ENCODE results near the gene NEAT1. TPM values are rescaled to one million over a fixed set of nuclear protein-coding genes. Genes with fewer than 3 reads are reported as not detected.

Gene NEAT1
- total RNA-seq, 2 donors from 2014 or later: 110 to 1,326 TPM

DNA sequence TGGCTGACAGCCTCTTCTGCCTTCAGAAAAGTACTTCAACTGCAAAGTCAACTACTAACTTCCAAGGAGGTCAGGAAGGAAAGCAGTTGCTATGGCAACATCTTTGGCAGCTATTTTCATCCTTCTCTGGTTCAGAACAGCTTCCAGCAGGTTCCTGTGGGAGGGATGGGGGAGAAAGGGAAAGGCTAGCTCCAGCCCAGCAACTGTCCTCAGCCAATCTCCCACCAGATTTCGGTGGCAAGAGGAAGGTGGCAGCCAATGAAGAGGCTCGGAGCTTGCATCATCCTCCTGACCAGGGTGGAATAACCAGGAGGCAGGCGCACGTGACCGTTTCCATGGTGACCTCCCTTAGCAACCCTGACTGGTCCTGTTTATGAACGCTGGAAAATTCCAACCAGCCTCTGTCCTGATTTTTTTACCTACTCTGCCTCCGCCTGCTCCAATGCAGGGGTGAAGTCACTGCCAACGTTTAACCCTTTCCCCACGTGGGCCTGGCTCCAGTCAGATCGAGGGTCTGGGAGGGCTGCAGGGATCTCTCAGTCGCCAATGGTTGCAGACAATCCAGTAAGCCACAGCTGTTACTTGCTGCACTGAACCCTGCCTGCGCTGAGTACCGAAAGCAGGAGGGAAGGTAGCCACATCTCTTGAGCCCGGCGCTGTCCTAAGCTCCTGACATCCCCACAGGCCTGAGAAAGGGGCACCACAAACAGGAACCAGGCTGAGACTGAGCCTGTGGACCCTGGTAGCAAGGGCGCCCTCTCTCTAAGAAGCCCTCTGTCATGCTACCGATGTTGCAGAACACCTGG lies 65.1 kb downstream of the NEAT1 start:
- intact Hi-C loops (cut with DNase I): no loop called here
- H3K36me3 ChIP-seq: no peaks in the 10 kb centered on the region
- DNase-seq (ENCODE audit: low spot score): peak; percentile 99
- H3K27ac ChIP-seq: peak overlapping the region; percentile 98 to 100
- no peak overlapping the region for H3K4me3 ChIP-seq
- peak; percentile 98 for TF ChIP-seq POLR2AphosphoS5 (IDR thresholded peaks at IDR 0.05)
- TF ChIP-seq, protein P1, sequence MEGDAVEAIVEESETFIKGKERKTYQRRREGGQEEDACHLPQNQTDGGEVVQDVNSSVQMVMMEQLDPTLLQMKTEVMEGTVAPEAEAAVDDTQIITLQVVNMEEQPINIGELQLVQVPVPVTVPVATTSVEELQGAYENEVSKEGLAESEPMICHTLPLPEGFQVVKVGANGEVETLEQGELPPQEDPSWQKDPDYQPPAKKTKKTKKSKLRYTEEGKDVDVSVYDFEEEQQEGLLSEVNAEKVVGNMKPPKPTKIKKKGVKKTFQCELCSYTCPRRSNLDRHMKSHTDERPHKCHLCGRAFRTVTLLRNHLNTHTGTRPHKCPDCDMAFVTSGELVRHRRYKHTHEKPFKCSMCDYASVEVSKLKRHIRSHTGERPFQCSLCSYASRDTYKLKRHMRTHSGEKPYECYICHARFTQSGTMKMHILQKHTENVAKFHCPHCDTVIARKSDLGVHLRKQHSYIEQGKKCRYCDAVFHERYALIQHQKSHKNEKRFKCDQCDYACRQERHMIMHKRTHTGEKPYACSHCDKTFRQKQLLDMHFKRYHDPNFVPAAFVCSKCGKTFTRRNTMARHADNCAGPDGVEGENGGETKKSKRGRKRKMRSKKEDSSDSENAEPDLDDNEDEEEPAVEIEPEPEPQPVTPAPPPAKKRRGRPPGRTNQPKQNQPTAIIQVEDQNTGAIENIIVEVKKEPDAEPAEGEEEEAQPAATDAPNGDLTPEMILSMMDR (IDR thresholded peaks at IDR 0.05): no peak
- H3K27me3 ChIP-seq (replicated peaks; ENCODE audit: insufficient read depth): no peaks in the 10 kb centered on the region
- peaks cover 36% of the 10 kb centered on the region for H3K4me1 ChIP-seq (replicated peaks)
- 5% methylated on average over 16 of the region's 17 CpGs for WGBS
- no peaks in the 10 kb centered on the region for H3K9me3 ChIP-seq

DNA sequence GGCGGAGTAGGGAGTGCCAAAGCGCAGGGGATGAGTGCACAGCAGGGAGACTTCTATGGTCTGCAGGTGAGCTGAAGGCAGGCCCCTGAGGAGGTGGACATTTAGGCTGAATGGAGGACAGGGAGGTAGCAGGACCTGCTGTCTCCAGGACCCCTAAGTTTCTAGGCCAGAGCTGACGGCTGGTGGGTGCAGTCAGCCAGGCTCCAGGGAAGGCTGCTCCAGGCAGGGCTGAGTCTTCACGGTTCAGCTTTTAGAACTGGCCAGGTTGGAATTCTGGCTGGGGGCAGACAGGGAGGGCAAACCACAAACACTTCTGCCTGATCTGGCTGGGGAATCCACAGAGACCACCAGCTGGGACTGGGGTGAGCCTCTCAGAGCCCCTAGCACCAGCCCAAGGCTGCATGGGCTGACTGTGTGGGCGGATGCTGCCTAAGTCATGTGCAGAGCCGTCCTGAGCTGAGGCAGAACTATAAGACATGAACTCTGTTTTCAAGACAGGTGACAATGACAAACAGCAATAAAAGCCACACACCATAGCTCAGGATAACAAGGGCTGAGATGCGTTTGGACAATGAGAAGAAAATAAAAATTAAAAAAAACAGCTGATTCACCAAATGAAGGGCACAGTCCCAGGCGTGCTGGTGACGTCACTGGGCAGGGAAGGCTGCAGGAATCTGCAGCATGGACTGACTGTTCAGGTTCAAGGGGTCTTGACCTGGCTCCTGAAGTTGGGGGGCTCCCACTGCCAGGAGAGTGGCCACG lies 65.9 kb downstream of the NEAT1 start:
- intact Hi-C loops (cut with DNase I): no loop called here
- WGBS: 23% methylated on average over 10 of the region's 10 CpGs
- Histone ChIP-seq H3K9me3 (no peaks in the 10 kb centered on the region), H3K4me1 (replicated peaks) (peaks cover 43% of the 10 kb centered on the region), H3K27me3 (replicated peaks; ENCODE audit: insufficient read depth) (no peaks in the 10 kb centered on the region), H3K36me3 (no peaks in the 10 kb centered on the region), H3K4me3 (no peak overlapping the region), H3K27ac (peak overlapping the region; percentile 98 to 100)
- peak; percentile 6 for DNase-seq (ENCODE audit: low spot score)
- TF ChIP-seq POLR2A (IDR thresholded peaks at IDR 0.05) (no peak), POLR2AphosphoS5 (IDR thresholded peaks at IDR 0.05) (peak; percentile 43)
- TF ChIP-seq, protein P1 (IDR thresholded peaks at IDR 0.05): no peak

DNA sequence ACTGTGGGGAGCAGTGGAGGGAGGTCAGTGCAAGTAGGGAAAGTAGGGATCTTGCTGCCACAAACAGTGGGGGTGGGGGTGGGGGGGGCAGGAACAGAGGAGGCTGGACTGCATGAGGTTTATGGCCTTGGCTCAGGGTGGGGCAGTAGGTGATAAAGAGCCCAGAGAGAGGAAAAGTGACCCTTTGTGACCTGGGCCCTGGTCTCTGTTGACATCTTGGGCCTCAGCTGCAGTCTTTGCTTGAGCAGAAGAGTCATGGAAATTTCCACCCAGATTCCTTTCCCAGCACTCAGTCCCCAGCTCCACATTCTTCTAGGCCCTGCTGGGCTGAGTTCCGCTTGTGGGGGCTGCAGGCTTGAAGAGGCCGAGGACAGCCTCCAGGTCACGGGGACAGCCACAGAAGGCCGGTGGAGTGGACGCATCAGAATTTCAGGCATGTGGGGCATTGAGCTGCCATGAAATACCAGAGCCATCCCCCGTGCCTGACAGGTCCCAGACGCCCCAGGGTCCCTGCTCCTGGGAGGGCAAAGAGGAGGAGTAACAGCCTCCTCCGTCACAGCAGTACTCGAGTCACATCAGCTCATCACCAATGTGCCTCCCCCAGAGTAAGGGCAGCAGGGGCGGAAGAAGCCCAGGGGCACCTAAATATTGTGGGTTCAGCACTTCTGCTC lies 66.6 kb downstream of the NEAT1 start:
- H3K9me3 ChIP-seq: no peaks in the 10 kb centered on the region
- intact Hi-C loops (cut with DNase I): no loop called here
- H3K4me3 ChIP-seq: no peak overlapping the region
- no peak for DNase-seq (ENCODE audit: low spot score)
- peaks cover 50% of the 10 kb centered on the region for H3K4me1 ChIP-seq (replicated peaks)
- H3K36me3 ChIP-seq: no peaks in the 10 kb centered on the region
- H3K27ac ChIP-seq: peak overlapping the region; percentile 98 to 100
- H3K27me3 ChIP-seq (replicated peaks; ENCODE audit: insufficient read depth): no peaks in the 10 kb centered on the region
- WGBS: 47% methylated on average over 10 of the region's 10 CpGs
- TF ChIP-seq, protein P1 (IDR thresholded peaks at IDR 0.05): no peak
- TF ChIP-seq POLR2A (IDR thresholded peaks at IDR 0.05): no peak
- TF ChIP-seq POLR2AphosphoS5 (IDR thresholded peaks at IDR 0.05): no peak

DNA sequence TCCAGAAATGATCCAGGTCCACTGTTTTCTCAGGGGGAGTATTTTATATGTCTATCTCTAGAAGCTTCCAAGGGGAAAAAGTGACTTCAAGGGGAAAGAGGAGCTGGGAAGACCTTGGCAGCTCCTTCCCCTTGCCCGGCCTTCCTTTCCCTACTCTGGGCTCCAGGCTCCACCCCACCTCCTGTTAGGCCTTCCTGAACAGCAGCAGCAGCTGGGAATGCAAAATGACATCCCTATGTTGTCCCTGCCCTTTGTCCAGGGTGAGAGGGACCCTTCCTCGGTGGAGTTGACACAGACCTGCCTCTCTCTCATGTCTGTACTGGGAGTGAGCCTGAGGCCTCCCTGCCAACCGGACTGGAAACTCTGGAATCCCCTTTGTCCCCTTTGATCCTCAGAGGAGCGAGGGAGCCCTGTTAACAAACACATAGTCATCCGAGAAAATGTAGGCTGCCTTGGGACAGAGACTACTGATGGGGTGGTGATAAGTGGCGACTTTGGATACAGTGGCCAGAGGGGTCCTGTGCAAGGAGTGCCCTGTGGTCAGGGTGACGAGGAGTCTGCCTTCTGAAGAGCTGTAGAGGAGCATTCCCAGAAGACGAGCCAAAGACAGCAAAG lies 67.2 kb downstream of the NEAT1 start:
- intact Hi-C loops (cut with DNase I): no loop called here
- 25% methylated on average over 8 of the region's 8 CpGs for WGBS
- no peak for DNase-seq (ENCODE audit: low spot score)
- H3K27ac ChIP-seq: peak overlapping the region; percentile 98 to 100
- no peak for TF ChIP-seq POLR2AphosphoS5 (IDR thresholded peaks at IDR 0.05)
- TF ChIP-seq, protein P1 (IDR thresholded peaks at IDR 0.05): no peak
- TF ChIP-seq POLR2A (IDR thresholded peaks at IDR 0.05): no peak
- H3K36me3 ChIP-seq: no peaks in the 10 kb centered on the region
- peaks cover 54% of the 10 kb centered on the region for H3K4me1 ChIP-seq (replicated peaks)
- H3K4me3 ChIP-seq: no peak overlapping the region
- H3K27me3 ChIP-seq (replicated peaks; ENCODE audit: insufficient read depth): no peaks in the 10 kb centered on the region
- no peaks in the 10 kb centered on the region for H3K9me3 ChIP-seq
